ENCODE data around the gene MUC16.

GRCh38 chr19:9032136-9032631 is 22.0 kb upstream of the MUC16 start:
- TF ChIP-seq CTCF (IDR thresholded peaks at IDR 0.05; ENCODE audit: insufficient read depth, low read length, poor library complexity, severe bottlenecking), result no peak
- no peak for TF ChIP-seq EZH2phosphoT487 (conservative IDR thresholded peaks at IDR 0.05; ENCODE audit: low read length)

Measured in SU-DHL-6 (cell line).